Fibroblast of skin of left quadriceps (primary cell): ENCODE data around the gene VPS18.

Experiments used
- DNase-seq, 2 experiments: peaks; one replicate each; pipeline ENCODE4 v3.0.0-alpha.2; 2013; ENCODE audit warnings: low read depth in 2 of 2

VPS18 gene

GRCh38 chr15:40870716-40871115 is 23.5 kb upstream of the VPS18 start:
- DNase-seq: no peak

GRCh38 chr15:40871749-40872617 is 22.3 kb upstream of the VPS18 start:
- no peak for DNase-seq

DNA sequence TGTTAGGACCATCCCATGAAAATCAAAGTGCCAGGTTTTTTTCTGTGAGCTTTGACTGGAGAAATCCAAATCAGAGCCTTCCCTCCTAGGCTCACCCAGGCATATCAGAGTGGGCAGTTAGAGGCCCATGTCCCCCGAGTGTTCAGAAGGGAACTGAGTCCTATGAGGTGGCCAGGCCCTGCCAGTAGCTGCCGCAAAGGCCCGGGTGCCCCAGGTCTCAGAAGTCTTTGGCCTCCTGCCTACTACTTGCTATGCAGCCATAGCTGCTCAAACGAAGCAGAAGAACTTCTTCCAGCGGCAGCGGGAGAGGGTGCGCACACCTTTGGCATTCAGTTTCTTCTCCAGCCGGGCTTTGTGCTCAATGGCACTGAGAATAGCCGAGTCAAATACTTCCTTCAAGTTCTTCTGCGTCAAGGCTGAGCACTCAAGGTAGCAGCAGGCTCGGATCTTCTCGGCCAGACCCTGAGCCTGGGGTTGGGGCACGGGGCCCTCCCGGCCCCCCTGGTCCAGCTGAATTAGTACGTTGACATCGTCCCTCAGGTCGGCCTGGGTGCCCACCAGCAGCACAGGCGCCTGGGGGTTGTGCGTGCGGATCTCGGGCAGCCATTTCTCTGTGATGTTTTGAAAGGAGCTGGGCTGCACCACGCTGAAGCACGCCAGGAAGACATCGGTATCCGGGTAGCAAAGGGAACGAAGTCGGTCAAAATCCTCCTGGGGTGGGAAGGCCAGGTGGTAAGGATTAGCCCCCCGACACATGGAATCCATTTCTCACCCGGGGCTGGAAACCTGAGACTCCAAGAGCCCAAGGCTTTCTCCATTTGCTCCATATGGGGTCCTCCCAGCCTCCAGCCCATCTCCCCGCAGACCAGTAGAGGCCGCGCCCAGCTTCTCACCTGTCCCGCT is 21.2 kb upstream of the VPS18 start:
- DNase-seq: no peak

GRCh38 chr15:40873694-40874561 is 20.3 kb upstream of the VPS18 start, which contains the start of gene RHOV:
Gene RHOV, minus strand, starts transcription at chr15:40874234. Its CDS starts 95 bp downstream, at chr15:40874139.
- DNase-seq: no peak

- no peak for DNase-seq
Measured at GRCh38 chr15:40875991-40876730, 18.1 kb upstream of the VPS18 start.

GRCh38 chr15:40877694-40878093 is 16.6 kb upstream of the VPS18 start:
- DNase-seq: no peak

DNA sequence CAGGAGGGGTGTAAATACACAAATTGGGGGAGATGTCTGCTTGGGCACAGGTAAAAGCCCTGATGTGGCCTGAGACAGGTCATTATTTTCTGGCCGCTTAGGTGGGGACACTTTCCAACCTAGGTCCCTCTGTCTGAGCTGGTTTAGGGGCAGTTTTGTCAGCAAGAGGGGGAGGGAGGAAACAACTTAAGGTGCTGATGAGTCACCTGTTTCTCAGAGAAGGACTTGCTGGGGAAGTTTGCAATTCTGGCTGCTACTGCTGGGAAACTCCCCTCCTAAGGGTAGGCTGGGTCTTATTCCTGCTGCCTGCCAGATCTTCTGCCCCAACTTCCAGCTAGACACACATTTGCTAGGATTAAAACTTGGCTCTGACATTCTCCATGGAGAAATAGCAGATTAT is 15.5 kb upstream of the VPS18 start:
- DNase-seq: no peak

DNA sequence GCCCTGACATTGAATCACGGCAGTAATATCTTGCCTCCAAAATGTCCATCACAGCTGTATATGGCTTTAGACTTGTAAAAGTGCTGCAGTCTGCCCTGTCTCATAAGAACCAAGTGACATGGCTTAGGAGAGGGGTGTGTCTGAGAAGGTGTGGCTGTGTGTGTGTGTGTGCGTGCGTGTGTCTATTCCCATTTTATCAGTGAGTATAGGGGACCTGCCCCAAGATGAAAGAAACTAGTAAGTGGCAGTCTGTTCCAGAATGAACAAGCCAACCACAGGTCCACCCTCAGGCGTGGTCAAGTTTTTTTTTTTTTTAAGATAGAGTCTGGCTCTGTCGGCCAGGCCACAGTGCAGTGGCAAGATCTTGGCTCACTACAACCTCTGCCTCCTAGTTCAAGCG is 14.6 kb upstream of the VPS18 start:
- no peak for DNase-seq

DNA sequence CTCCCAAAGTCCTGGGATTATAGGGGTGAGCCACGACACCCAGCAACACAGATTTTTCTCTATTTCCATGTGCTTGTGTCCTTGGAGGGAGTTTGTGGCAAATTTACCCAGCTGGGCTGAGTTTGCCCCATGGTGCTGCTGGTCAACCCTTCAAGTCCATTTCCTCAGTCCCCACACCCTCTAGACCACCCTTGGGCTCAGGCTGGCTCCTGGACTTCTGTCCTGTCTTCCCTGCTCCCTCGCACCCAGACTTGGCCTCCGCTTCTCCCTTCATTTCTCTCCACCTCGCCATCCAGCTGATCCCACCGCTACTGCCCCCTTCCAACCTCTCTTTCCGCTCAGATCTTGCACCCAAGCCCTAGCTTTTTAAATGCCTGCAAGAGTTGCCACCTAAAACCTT is 12.9 kb upstream of the VPS18 start:
- no peak for DNase-seq

GRCh38 chr15:40886586-40886985 is 7.7 kb upstream of the VPS18 start:
- no peak for DNase-seq

- no peak for DNase-seq
Measured at GRCh38 chr15:40889112-40889511, 5.1 kb upstream of the VPS18 start.

GRCh38 chr15:40891138-40891537 is 3.1 kb upstream of the VPS18 start:
- DNase-seq: no peak

GRCh38 chr15:40891810-40892446 is 2.3 kb upstream of the VPS18 start:
- no peak for DNase-seq

GRCh38 chr15:40892447-40893012 is 1.7 kb upstream of the VPS18 start:
- no peak for DNase-seq

GRCh38 chr15:40893019-40893670 is 1.1 kb upstream of the VPS18 start:
- no peak for DNase-seq

GRCh38 chr15:40894681-40895448 is 615 bp downstream of the VPS18 start:
- DNase-seq: peak in 1 of 2 experiments; percentile 35

- no peak for DNase-seq
Measured at GRCh38 chr15:40899536-40900207, 5.4 kb downstream of the VPS18 start.
